ENCODE data around the gene TPM3. TPM values are rescaled to one million over a fixed set of nuclear protein-coding genes. Genes with fewer than 3 reads are reported as not detected.

TPM3 gene
- total and polyA plus RNA-seq, 2 donors (not counting 1 experiment from before 2014, with no cell fraction given) = 186 to 300 TPM

DNA sequence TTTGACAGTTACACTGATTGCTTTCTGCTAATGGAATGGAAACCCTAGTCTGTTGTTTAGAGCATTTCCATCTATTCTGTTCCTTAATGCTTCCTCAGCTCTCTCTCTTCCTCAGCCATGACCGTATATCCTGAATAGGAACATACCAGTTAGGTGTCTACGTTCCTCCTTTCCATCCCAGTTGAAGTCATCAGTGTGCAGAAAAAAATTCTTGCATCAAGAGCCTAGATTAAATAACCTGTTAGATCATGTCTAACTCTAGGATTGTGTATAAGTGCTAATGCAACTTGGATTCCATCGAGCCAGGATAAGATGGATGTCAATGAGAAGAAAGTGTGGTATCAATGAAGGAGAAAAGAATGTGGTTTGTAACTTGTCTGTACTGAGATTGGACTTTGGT, 47.6 kb upstream of the TPM3 start:
- no peak for ATAC-seq (ENCODE audit: low read depth)
- Mint-ChIP-seq H3K27ac (no peak overlapping the region), H3K4me1 (peaks cover 7% of the 10 kb centered on the region), H3K4me3 (no peak overlapping the region), H3K9me3 (ENCODE audit: insufficient read depth) (no peaks in the 10 kb centered on the region), H3K27me3 (no peaks in the 10 kb centered on the region)
- Histone ChIP-seq H3K79me2 (ENCODE audit: control insufficient read depth, insufficient read depth, low read length) (peaks cover 44% of the 10 kb centered on the region), H3K4me1 (ENCODE audit: control insufficient read depth in 2 of 2, insufficient read depth in 2 of 2, low read length in 2 of 2) (no peaks in the 10 kb centered on the region), H2AFZ (ENCODE audit: insufficient read depth, low read depth, low read length, poor library complexity, severe bottlenecking) (no peak overlapping the region), H4K20me1 (ENCODE audit: control insufficient read depth, insufficient read depth, low read length, poor library complexity, severe bottlenecking) (peaks cover 34% of the 10 kb centered on the region), H3K36me3 (replicated peaks in 1 of 2; ENCODE audit: control extremely low read depth in 1 of 2, control insufficient read depth in 1 of 2, extremely low read depth in 1 of 2, insufficient read depth in 2 of 2, low read length in 1 of 2) (peaks cover 26 to 85% of the 10 kb centered on the region in 2 experiments), H3K4me2 (replicated peaks; ENCODE audit: low read depth, low read length, poor library complexity, severe bottlenecking) (no peak overlapping the region), H3K9me3 (ENCODE audit: control extremely low read depth in 1 of 3, control insufficient read depth in 2 of 3, insufficient read depth in 1 of 3, low read length in 2 of 3) (no peaks in the 10 kb centered on the region), H3K27me3 (replicated peaks in 1 of 4; ENCODE audit: control extremely low read depth in 1 of 4, control insufficient read depth in 3 of 4, insufficient read depth in 4 of 4, low read length in 3 of 4) (no peaks in the 10 kb centered on the region), H3K9ac (ENCODE audit: low read length) (no peak overlapping the region), H3K4me3 (ENCODE audit: control extremely low read depth in 1 of 5, extremely low read depth in 1 of 5, insufficient read depth in 1 of 5, low read depth in 2 of 5, low read length in 4 of 5) (no peak overlapping the region), H3K27ac (ENCODE audit: low read length in 2 of 2) (no peak overlapping the region)
- WGBS (ENCODE audit: insufficient coverage) = 96% methylated on average over 3 of the region's 3 CpGs
- CTCF ChIA-PET = no interaction called here
- POLR2A ChIA-PET = no interaction called here
- intact Hi-C loops (cut with micrococcal nuclease) = no loop called here
- DNase-seq = no peak
- TF ChIP-seq, protein P1, sequence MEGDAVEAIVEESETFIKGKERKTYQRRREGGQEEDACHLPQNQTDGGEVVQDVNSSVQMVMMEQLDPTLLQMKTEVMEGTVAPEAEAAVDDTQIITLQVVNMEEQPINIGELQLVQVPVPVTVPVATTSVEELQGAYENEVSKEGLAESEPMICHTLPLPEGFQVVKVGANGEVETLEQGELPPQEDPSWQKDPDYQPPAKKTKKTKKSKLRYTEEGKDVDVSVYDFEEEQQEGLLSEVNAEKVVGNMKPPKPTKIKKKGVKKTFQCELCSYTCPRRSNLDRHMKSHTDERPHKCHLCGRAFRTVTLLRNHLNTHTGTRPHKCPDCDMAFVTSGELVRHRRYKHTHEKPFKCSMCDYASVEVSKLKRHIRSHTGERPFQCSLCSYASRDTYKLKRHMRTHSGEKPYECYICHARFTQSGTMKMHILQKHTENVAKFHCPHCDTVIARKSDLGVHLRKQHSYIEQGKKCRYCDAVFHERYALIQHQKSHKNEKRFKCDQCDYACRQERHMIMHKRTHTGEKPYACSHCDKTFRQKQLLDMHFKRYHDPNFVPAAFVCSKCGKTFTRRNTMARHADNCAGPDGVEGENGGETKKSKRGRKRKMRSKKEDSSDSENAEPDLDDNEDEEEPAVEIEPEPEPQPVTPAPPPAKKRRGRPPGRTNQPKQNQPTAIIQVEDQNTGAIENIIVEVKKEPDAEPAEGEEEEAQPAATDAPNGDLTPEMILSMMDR (IDR thresholded peaks at IDR 0.05) = no peak
- TF ChIP-seq EZH2 (IDR thresholded peaks at IDR 0.05; ENCODE audit: borderline replicate concordance, insufficient read depth, low read depth, low read length, poor library complexity, severe bottlenecking) = no peak

DNA sequence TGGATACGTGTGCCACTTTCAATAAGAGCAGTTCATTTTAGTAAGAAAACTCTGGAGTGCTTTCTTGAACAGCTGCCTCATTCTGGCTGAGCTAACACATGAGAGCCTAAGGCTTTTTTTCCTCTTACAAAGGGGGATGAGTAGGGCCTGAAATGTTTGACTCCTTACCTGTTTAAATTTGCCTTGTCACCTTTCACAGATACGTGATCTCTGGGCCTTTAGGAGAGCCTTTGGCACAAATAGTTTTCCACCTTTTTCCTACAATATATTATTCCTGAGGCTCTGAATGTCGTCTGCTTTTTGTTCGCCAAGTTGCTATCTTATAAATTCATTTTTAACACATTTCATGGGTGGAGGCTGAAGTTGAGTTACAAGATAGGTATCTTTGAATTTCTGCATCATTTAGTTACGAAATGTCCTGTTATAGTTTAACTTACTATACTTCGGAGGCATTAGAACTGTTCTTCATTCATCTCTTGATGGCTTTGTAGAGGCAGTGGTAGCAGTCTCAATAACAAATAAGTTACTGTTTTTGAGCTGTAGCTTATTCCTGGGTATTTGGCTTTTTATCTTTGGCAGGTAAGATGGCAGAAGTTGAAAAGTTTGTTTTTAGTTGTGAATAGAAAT, 46.1 kb upstream of the TPM3 start:
- Histone ChIP-seq H3K9me3 (ENCODE audit: control extremely low read depth in 1 of 3, control insufficient read depth in 2 of 3, insufficient read depth in 1 of 3, low read length in 2 of 3) (no peaks in the 10 kb centered on the region), H4K20me1 (ENCODE audit: control insufficient read depth, insufficient read depth, low read length, poor library complexity, severe bottlenecking) (peaks cover 37% of the 10 kb centered on the region), H3K79me2 (ENCODE audit: control insufficient read depth, insufficient read depth, low read length) (peaks cover 51% of the 10 kb centered on the region), H3K27me3 (replicated peaks in 1 of 4; ENCODE audit: control extremely low read depth in 1 of 4, control insufficient read depth in 3 of 4, insufficient read depth in 4 of 4, low read length in 3 of 4) (no peaks in the 10 kb centered on the region), H3K9ac (ENCODE audit: low read length) (no peak overlapping the region), H3K4me2 (replicated peaks; ENCODE audit: low read depth, low read length, poor library complexity, severe bottlenecking) (no peak overlapping the region), H3K36me3 (replicated peaks in 1 of 2; ENCODE audit: control extremely low read depth in 1 of 2, control insufficient read depth in 1 of 2, extremely low read depth in 1 of 2, insufficient read depth in 2 of 2, low read length in 1 of 2) (peaks cover 18 to 81% of the 10 kb centered on the region in 2 experiments), H3K4me3 (ENCODE audit: control extremely low read depth in 1 of 5, extremely low read depth in 1 of 5, insufficient read depth in 1 of 5, low read depth in 2 of 5, low read length in 4 of 5) (no peak overlapping the region), H2AFZ (ENCODE audit: insufficient read depth, low read depth, low read length, poor library complexity, severe bottlenecking) (no peak overlapping the region), H3K27ac (ENCODE audit: low read length in 2 of 2) (no peak overlapping the region), H3K4me1 (ENCODE audit: control insufficient read depth in 2 of 2, insufficient read depth in 2 of 2, low read length in 2 of 2) (no peaks in the 10 kb centered on the region)
- no peak for ATAC-seq (ENCODE audit: low read depth)
- Mint-ChIP-seq H3K4me3 (no peak overlapping the region), H3K9me3 (ENCODE audit: insufficient read depth) (no peaks in the 10 kb centered on the region), H3K27me3 (no peaks in the 10 kb centered on the region), H3K4me1 (peaks cover 7% of the 10 kb centered on the region), H3K27ac (no peak overlapping the region)
- ChIA-PET CTCF (interaction anchor here (0.9 kb wide), 1 partner anchor 472 kb away, joined by 3 read pairs; no protein-coding TSS in a partner anchor), POLR2A (no interaction called here)
- TF ChIP-seq, protein P1 (IDR thresholded peaks at IDR 0.05) = no peak
- TF ChIP-seq EZH2 (IDR thresholded peaks at IDR 0.05; ENCODE audit: borderline replicate concordance, insufficient read depth, low read depth, low read length, poor library complexity, severe bottlenecking) = no peak
- intact Hi-C loops (cut with micrococcal nuclease) = no loop called here
- 100% methylated on average over 1 of the region's 6 CpGs for WGBS (ENCODE audit: insufficient coverage)
- no peak for DNase-seq
